Mesendoderm (in vitro differentiated cells): ENCODE results near the gene PBRM1.

Experiments
- DNase-seq: peaks from one replicate; pipeline ENCODE4 v3.0.0; 2013
- H2AK5ac ChIP-seq: 2 replicates; pipeline ENCODE4 v1.6.1; 2013; ENCODE audit warnings: low read length, inconsistent platforms
- H2BK120ac ChIP-seq: 2 replicates; pipeline ENCODE4 v1.6.1; 2013; ENCODE audit warnings: low read depth, mild to moderate bottlenecking, low read length, moderate library complexity, mixed read lengths
- H2BK15ac ChIP-seq: replicated peaks from 2 replicates; pipeline ENCODE4 v1.6.1; 2013; ENCODE audit warnings: low read depth, mild to moderate bottlenecking, moderate library complexity
- H2BK5ac ChIP-seq: 2 replicates; pipeline ENCODE4 v1.6.1; 2013; ENCODE audit warnings: low read length, inconsistent platforms
- H3K18ac ChIP-seq: 2 replicates; pipeline ENCODE4 v1.6.1; 2013; ENCODE audit warnings: mild to moderate bottlenecking, low read length, mixed read lengths
- H3K23ac ChIP-seq: one replicate; pipeline ENCODE4 v1.6.1; 2013; ENCODE audit warnings: low read length
- H3K27ac ChIP-seq: 2 replicates; pipeline ENCODE4 v1.5.1; 2013; ENCODE audit warnings: low read depth, mild to moderate bottlenecking, inconsistent platforms, low read length, moderate library complexity
- H3K27me3 ChIP-seq: 2 replicates; pipeline ENCODE4 v1.6.1; 2013; ENCODE audit warnings: low read length, control low read depth, mild to moderate bottlenecking, inconsistent platforms; ENCODE audit not compliant: insufficient read depth, poor library complexity
- H3K36me3 ChIP-seq: 2 replicates; pipeline ENCODE4 v1.6.1; 2013; ENCODE audit warnings: low read length, inconsistent platforms; ENCODE audit not compliant: control insufficient read depth, insufficient read depth
- H3K4ac ChIP-seq: one replicate; pipeline ENCODE4 v1.6.1; 2013; ENCODE audit warnings: low read depth, mild to moderate bottlenecking, low read length, moderate library complexity
- H3K4me1 ChIP-seq: 2 replicates; pipeline ENCODE4 v1.6.1; 2013; ENCODE audit warnings: low read depth, low read length, inconsistent platforms; ENCODE audit not compliant: control insufficient read depth
- H3K4me2 ChIP-seq: 2 replicates; pipeline ENCODE4 v1.6.1; 2013; ENCODE audit warnings: low read length
- H3K4me3 ChIP-seq: 2 replicates; pipeline ENCODE4 v1.5.1; 2013; ENCODE audit warnings: mild to moderate bottlenecking, low read length
- H3K56ac ChIP-seq: one replicate; pipeline ENCODE4 v1.6.1; 2013; ENCODE audit warnings: low read length
- H3K79me1 ChIP-seq: 2 replicates; pipeline ENCODE4 v1.6.1; 2013; ENCODE audit warnings: low read length, inconsistent platforms
- H3K79me2 ChIP-seq: 2 replicates; pipeline ENCODE4 v1.6.1; 2013; ENCODE audit warnings: mild to moderate bottlenecking, low read length; ENCODE audit not compliant: control insufficient read depth, insufficient read depth
- H3K9ac ChIP-seq: 2 replicates; pipeline ENCODE4 v1.6.1; 2013; ENCODE audit warnings: low read length, inconsistent platforms
- H4K5ac ChIP-seq: one replicate; pipeline ENCODE4 v1.6.1; 2013; ENCODE audit warnings: low read length
- H4K8ac ChIP-seq: one replicate; pipeline ENCODE4 v1.6.1; 2013; ENCODE audit warnings: low read depth, mild to moderate bottlenecking, control low read depth, low read length, moderate library complexity
- WGBS: extraction: QIAGEN DNeasy Blood & Tissue Kit; methylation state at CpG from one replicate; pipeline ENCODE4 v1.1.7; 2013; ENCODE audit warnings: low lambda C conversion rate, missing lambda C conversion rate; ENCODE audit not compliant: insufficient coverage; ENCODE audit errors: extremely low coverage; 5-methylcytosine and 5-hydroxymethylcytosine counted together

The PBRM1 gene

GRCh38 chr3:52534281-52535183 lies 151.2 kb downstream of the PBRM1 start:
- no CpG with 5 or more reads among the region's 57 CpGs for WGBS
- Histone ChIP-seq H4K5ac (no peak overlapping the region), H3K79me2 (peaks cover 54% of the 10 kb centered on the region), H3K79me1 (peaks cover 40% of the 10 kb centered on the region), H2AK5ac (peak overlapping the region; percentile 67), H3K18ac (peak overlapping the region; percentile 76), H3K56ac (peak overlapping the region; percentile 90), H3K4me3 (peak overlapping the region; percentile 40), H4K8ac (no peak overlapping the region), H3K27ac (no peak overlapping the region), H3K36me3 (no peaks in the 10 kb centered on the region), H2BK15ac (no peak overlapping the region), H2BK120ac (no peak overlapping the region), H3K4me1 (peaks cover 18% of the 10 kb centered on the region), H3K23ac (peak overlapping the region; percentile 87), H2BK5ac (no peak overlapping the region), H3K4me2 (peak overlapping the region; percentile 54), H3K9ac (peak overlapping the region; percentile 85), H3K27me3 (no peaks in the 10 kb centered on the region), H3K4ac (peak overlapping the region; percentile 90)
- peak; percentile 37 for DNase-seq

- Histone ChIP-seq H3K4me1 (peaks cover 16% of the 10 kb centered on the region), H2AK5ac (peak within 1 kb of the TSS; percentile 67), H3K27ac (no peak within 1 kb of the TSS)
These were observed 152.0 kb downstream of the PBRM1 start, which contains the start of gene NT5DC2 for GRCh38 chr3:52533623-52534280. NT5DC2 (minus strand) TSS chr3:52533857; CDS start chr3:52533737, 120 bp downstream.

GRCh38 chr3:52532838-52533622 lies 152.7 kb downstream of the PBRM1 start:
- peak overlapping the region; percentile 95 for H3K56ac ChIP-seq
- no peak overlapping the region for H2BK120ac ChIP-seq
- H4K5ac ChIP-seq: no peak overlapping the region
- H3K4me2 ChIP-seq: peak overlapping the region; percentile 88
- H3K4me3 ChIP-seq: peak overlapping the region; percentile 84
- peak; percentile 60 for DNase-seq
- peaks cover 13% of the 10 kb centered on the region for H3K4me1 ChIP-seq
- H3K79me1 ChIP-seq: peaks cover 37% of the 10 kb centered on the region
- no peak overlapping the region for H4K8ac ChIP-seq
- no peak overlapping the region for H2BK5ac ChIP-seq
- no peak overlapping the region for H2BK15ac ChIP-seq
- peak overlapping the region; percentile 12 for H2AK5ac ChIP-seq
- peaks cover 44% of the 10 kb centered on the region for H3K79me2 ChIP-seq
- H3K4ac ChIP-seq: peak overlapping the region; percentile 96
- peaks cover 8% of the 10 kb centered on the region for H3K36me3 ChIP-seq
- peak overlapping the region; percentile 96 for H3K23ac ChIP-seq
- WGBS: no CpG with 5 or more reads among the region's 78 CpGs
- H3K27ac ChIP-seq: no peak overlapping the region
- H3K27me3 ChIP-seq: no peaks in the 10 kb centered on the region
- peak overlapping the region; percentile 96 for H3K9ac ChIP-seq
- peak overlapping the region; percentile 80 for H3K18ac ChIP-seq

More at GRCh38 chr3:52533623-52534280, 152.0 kb downstream of the PBRM1 start, which contains the start of gene NT5DC2:
- Histone ChIP-seq H3K23ac (peak within 1 kb of the TSS; percentile 96), H3K18ac (peak within 1 kb of the TSS; percentile 80), H2BK5ac (no peak within 1 kb of the TSS), H3K79me2 (peaks cover 48% of the 10 kb centered on the region), H3K4me2 (peak within 1 kb of the TSS; percentile 88), H3K9ac (peak within 1 kb of the TSS; percentile 96), H3K27me3 (no peaks in the 10 kb centered on the region), H3K4ac (peak within 1 kb of the TSS; percentile 96), H3K4me3 (peak within 1 kb of the TSS; percentile 84), H3K79me1 (peaks cover 40% of the 10 kb centered on the region), H3K56ac (peak within 1 kb of the TSS; percentile 95), H3K36me3 (peaks cover 4% of the 10 kb centered on the region), H4K8ac (no peak within 1 kb of the TSS), H2BK15ac (no peak within 1 kb of the TSS), H2BK120ac (no peak within 1 kb of the TSS), H4K5ac (no peak within 1 kb of the TSS)
- DNase-seq: peak; percentile 76
- WGBS: no CpG with 5 or more reads among the region's 91 CpGs

GRCh38 chr3:52532517-52532837 lies 153.2 kb downstream of the PBRM1 start:
- no CpG with 5 or more reads among the region's 5 CpGs for WGBS
- H3K27me3 ChIP-seq: no peaks in the 10 kb centered on the region
- H3K4me1 ChIP-seq: peaks cover 8% of the 10 kb centered on the region
- peak overlapping the region; percentile 96 for H3K23ac ChIP-seq
- peak overlapping the region; percentile 96 for H3K9ac ChIP-seq
- H3K18ac ChIP-seq: no peak overlapping the region
- H2BK5ac ChIP-seq: no peak overlapping the region
- no peak overlapping the region for H3K4ac ChIP-seq
- DNase-seq: peak; percentile 37
- H2BK120ac ChIP-seq: no peak overlapping the region
- H3K4me2 ChIP-seq: peak overlapping the region; percentile 88
- peaks cover 32% of the 10 kb centered on the region for H3K79me1 ChIP-seq
- no peak overlapping the region for H4K5ac ChIP-seq
- peak overlapping the region; percentile 95 for H3K56ac ChIP-seq
- H4K8ac ChIP-seq: no peak overlapping the region
- H3K4me3 ChIP-seq: peak overlapping the region; percentile 84
- no peak overlapping the region for H2BK15ac ChIP-seq
- H3K79me2 ChIP-seq: peaks cover 38% of the 10 kb centered on the region
- peak overlapping the region; percentile 12 for H2AK5ac ChIP-seq
- H3K27ac ChIP-seq: no peak overlapping the region
- H3K36me3 ChIP-seq: peaks cover 12% of the 10 kb centered on the region

GRCh38 chr3:52531860-52532516 lies 153.7 kb downstream of the PBRM1 start:
- Histone ChIP-seq H2BK5ac (no peak overlapping the region), H3K4me2 (peak overlapping the region; percentile 88), H4K8ac (no peak overlapping the region), H3K23ac (no peak overlapping the region), H3K4me1 (peaks cover 7% of the 10 kb centered on the region), H3K79me1 (peaks cover 30% of the 10 kb centered on the region), H3K36me3 (peaks cover 12% of the 10 kb centered on the region), H3K4ac (no peak overlapping the region), H3K27me3 (no peaks in the 10 kb centered on the region), H4K5ac (no peak overlapping the region), H3K9ac (peak overlapping the region; percentile 96), H3K27ac (no peak overlapping the region), H3K79me2 (peaks cover 33% of the 10 kb centered on the region), H2BK120ac (no peak overlapping the region), H2AK5ac (no peak overlapping the region), H3K18ac (no peak overlapping the region), H2BK15ac (no peak overlapping the region), H3K4me3 (peak overlapping the region; percentile 16), H3K56ac (peak overlapping the region; percentile 95)
- no peak for DNase-seq
- no CpG with 5 or more reads among the region's 14 CpGs for WGBS
